ENCODE results near the gene CYTL1.

GRCh38 chr4:4989083-4989622 lies 30.1 kb downstream of the CYTL1 start:
- TF ChIP-seq POLR2A (IDR thresholded peaks at IDR 0.05; ENCODE audit: low read length) (no peak), ZFP36 (IDR thresholded peaks at IDR 0.05; ENCODE audit: borderline replicate concordance, partially characterized antibody) (no peak), EP300 (IDR thresholded peaks at IDR 0.05) (no peak), CHD2 (IDR thresholded peaks at IDR 0.05; ENCODE audit: low read length, partially characterized antibody) (no peak), CTCF (IDR thresholded peaks at IDR 0.05) (no peak)
